Skeletal muscle satellite cell (primary cell): ENCODE results near the gene CMTM2.
A peak's percentile ranks its signal among the peaks of the same experiment; 100 is the strongest.

ENCODE experiments used
- H3K27me3 ChIP-seq: 2 replicates; pipeline ENCODE4 v1.7.0; 2013; ENCODE audit warnings: low read length; ENCODE audit not compliant: control insufficient read depth, insufficient read depth
- H3K36me3 ChIP-seq: 2 replicates; pipeline ENCODE4 v1.7.0; 2013; ENCODE audit warnings: mild to moderate bottlenecking, control low read depth, low read length; ENCODE audit not compliant: insufficient read depth
- H3K4me1 ChIP-seq: 2 replicates; pipeline ENCODE4 v1.7.0; 2013; ENCODE audit warnings: low read length; ENCODE audit not compliant: control insufficient read depth, insufficient read depth
- H3K4me2 ChIP-seq: 2 replicates; pipeline ENCODE4 v1.7.0; 2013; ENCODE audit warnings: mild to moderate bottlenecking, low read length
- H3K4me3 ChIP-seq: 2 replicates; pipeline ENCODE4 v1.7.0; 2013; ENCODE audit warnings: low read length
- H3K9ac ChIP-seq: 2 replicates; pipeline ENCODE4 v1.7.0; 2013; ENCODE audit warnings: mild to moderate bottlenecking, low read depth, low read length, moderate library complexity
- H3K9me3 ChIP-seq: replicated peaks from 2 replicates; pipeline ENCODE4 v1.7.0; 2013; ENCODE audit warnings: mild to moderate bottlenecking, control low read depth, low read length

CMTM2 gene

GRCh38 chr16:66572356-66572755, 6.9 kb upstream of the CMTM2 start:
- no peaks in the 10 kb centered on the region for H3K27me3 ChIP-seq
- no peak overlapping the region for H3K4me3 ChIP-seq
- H3K4me2 ChIP-seq, result no peak overlapping the region
- H3K9me3 ChIP-seq, result no peaks in the 10 kb centered on the region
- H3K9ac ChIP-seq, result no peak overlapping the region
- no peaks in the 10 kb centered on the region for H3K36me3 ChIP-seq
- peaks cover 26% of the 10 kb centered on the region for H3K4me1 ChIP-seq

- Histone ChIP-seq H3K27me3 (peaks cover 16% of the 10 kb centered on the region), H3K9me3 (no peaks in the 10 kb centered on the region), H3K4me2 (no peak overlapping the region), H3K4me3 (no peak overlapping the region), H3K9ac (no peak overlapping the region), H3K4me1 (peaks cover 26% of the 10 kb centered on the region), H3K36me3 (no peaks in the 10 kb centered on the region)
Measured at GRCh38 chr16:66574081-66574480, 5.2 kb upstream of the CMTM2 start.

- Histone ChIP-seq H3K4me1 (peaks cover 26% of the 10 kb centered on the region), H3K9ac (no peak overlapping the region)
Measured at GRCh38 chr16:66574531-66574930, 4.7 kb upstream of the CMTM2 start.

GRCh38 chr16:66575060-66575459, 4.2 kb upstream of the CMTM2 start:
- peaks cover 16% of the 10 kb centered on the region for H3K27me3 ChIP-seq
- H3K4me3 ChIP-seq, result no peak overlapping the region
- peaks cover 24% of the 10 kb centered on the region for H3K4me1 ChIP-seq
- H3K4me2 ChIP-seq, result no peak overlapping the region
- no peaks in the 10 kb centered on the region for H3K9me3 ChIP-seq
- H3K36me3 ChIP-seq, result no peaks in the 10 kb centered on the region
- H3K9ac ChIP-seq, result no peak overlapping the region

More at GRCh38 chr16:66574531-66574930, 4.7 kb upstream of the CMTM2 start:
- H3K36me3 ChIP-seq, result no peaks in the 10 kb centered on the region
- H3K4me2 ChIP-seq, result no peak overlapping the region
- no peak overlapping the region for H3K4me3 ChIP-seq
- H3K9me3 ChIP-seq, result no peaks in the 10 kb centered on the region
- peaks cover 16% of the 10 kb centered on the region for H3K27me3 ChIP-seq

GRCh38 chr16:66576296-66576695, 3.0 kb upstream of the CMTM2 start:
- Histone ChIP-seq H3K27me3 (peaks cover 16% of the 10 kb centered on the region), H3K9ac (no peak overlapping the region), H3K4me2 (no peak overlapping the region), H3K4me1 (peaks cover 29% of the 10 kb centered on the region), H3K9me3 (no peaks in the 10 kb centered on the region), H3K4me3 (no peak overlapping the region), H3K36me3 (no peaks in the 10 kb centered on the region)

- H3K36me3 ChIP-seq, result no peaks in the 10 kb centered on the region
- peak overlapping the region; percentile 5 for H3K4me2 ChIP-seq
- no peak overlapping the region for H3K4me3 ChIP-seq
- peaks cover 16% of the 10 kb centered on the region for H3K27me3 ChIP-seq
- peak overlapping the region; percentile 2 for H3K9ac ChIP-seq
- H3K9me3 ChIP-seq, result no peaks in the 10 kb centered on the region
- peaks cover 31% of the 10 kb centered on the region for H3K4me1 ChIP-seq
Measured at GRCh38 chr16:66580605-66581209, 1.4 kb downstream of the CMTM2 start.

GRCh38 chr16:66581246-66581952, 2.1 kb downstream of the CMTM2 start:
- H3K4me1 ChIP-seq, result peaks cover 31% of the 10 kb centered on the region
- no peak overlapping the region for H3K4me3 ChIP-seq
- peaks cover 16% of the 10 kb centered on the region for H3K27me3 ChIP-seq

GRCh38 chr16:66585481-66586239, 6.4 kb downstream of the CMTM2 start:
- H3K9me3 ChIP-seq, result no peaks in the 10 kb centered on the region
- H3K4me2 ChIP-seq, result no peak overlapping the region
- no peak overlapping the region for H3K4me3 ChIP-seq
- H3K9ac ChIP-seq, result no peak overlapping the region
- no peaks in the 10 kb centered on the region for H3K27me3 ChIP-seq
- H3K4me1 ChIP-seq, result peaks cover 12% of the 10 kb centered on the region
- no peaks in the 10 kb centered on the region for H3K36me3 ChIP-seq

More at GRCh38 chr16:66581246-66581952, 2.1 kb downstream of the CMTM2 start:
- Histone ChIP-seq H3K4me2 (peak overlapping the region; percentile 31), H3K36me3 (no peaks in the 10 kb centered on the region), H3K9me3 (no peaks in the 10 kb centered on the region), H3K9ac (peak overlapping the region; percentile 2)

GRCh38 chr16:66587881-66588600, 8.8 kb downstream of the CMTM2 start:
- peaks cover 5% of the 10 kb centered on the region for H3K27me3 ChIP-seq
- H3K9me3 ChIP-seq, result no peaks in the 10 kb centered on the region
- no peak overlapping the region for H3K4me3 ChIP-seq
- no peaks in the 10 kb centered on the region for H3K36me3 ChIP-seq
- no peak overlapping the region for H3K4me2 ChIP-seq
- no peaks in the 10 kb centered on the region for H3K4me1 ChIP-seq
- no peak overlapping the region for H3K9ac ChIP-seq

- no peak overlapping the region for H3K4me2 ChIP-seq
- no peaks in the 10 kb centered on the region for H3K36me3 ChIP-seq
- H3K4me1 ChIP-seq, result no peaks in the 10 kb centered on the region
- no peak overlapping the region for H3K9ac ChIP-seq
- H3K4me3 ChIP-seq, result no peak overlapping the region
- peaks cover 5% of the 10 kb centered on the region for H3K27me3 ChIP-seq
- no peaks in the 10 kb centered on the region for H3K9me3 ChIP-seq
Measured at GRCh38 chr16:66588981-66589713, 9.9 kb downstream of the CMTM2 start.
